Caco-2 (cell line): Measurements from ENCODE around the gene WASF3. TPM values are rescaled to one million over a fixed set of nuclear protein-coding genes. Genes with fewer than 3 reads are reported as not detected.

ENCODE experiments used
- BruUV-seq: library from RNA; stranded (reverse); fragments of 400-500 nt; replicated peaks from 2 replicates; lab custom pipeline; 2021; lab: Mats Ljungman, UMichigan
- CTCF ChIA-PET: fragments of 300-600 bp; sonication (Branson Sonifier 250); formaldehyde crosslinking; loops from one replicate; lab custom pipeline; 2022; ENCODE audit warnings: antibody characterized with exemption; lab: Charles Lee
- POLR2A ChIA-PET: fragments of 300-600 bp; sonication (Branson Sonifier 250); formaldehyde crosslinking; loops from one replicate; lab custom pipeline; 2022; ENCODE audit warnings: antibody characterized with exemption; lab: Charles Lee
- DNase-seq, 2 experiments: peaks; one replicate each; pipeline versions ENCODE4 v3.0.0 to v3.0.0-alpha.2; 2020 to 2022
- H3K27me3 ChIP-seq: replicated peaks from 2 replicates; pipeline ENCODE4 v1.6.0; 2011; ENCODE audit warnings: low read length; ENCODE audit not compliant: control insufficient read depth, insufficient read depth
- H3K36me3 ChIP-seq: 2 replicates; pipeline ENCODE4 v1.5.1; 2011; ENCODE audit warnings: low read length; ENCODE audit not compliant: control insufficient read depth, insufficient read depth
- H3K4me1 ChIP-seq: fragments of 250-450 bp; sonication (Bioruptor Pico); 2 replicates; pipeline ENCODE4 v1.5.1; 2020; ENCODE audit warnings: mild to moderate bottlenecking
- H3K4me3 ChIP-seq: 2 replicates; pipeline ENCODE4 v1.5.1; 2011; ENCODE audit warnings: low read depth, mild to moderate bottlenecking, control low read depth, low read length
- H3K9me3 ChIP-seq: fragments of 250-450 bp; sonication (Bioruptor Pico); 2 replicates; pipeline ENCODE4 v1.5.1; 2020; ENCODE audit warnings: mild to moderate bottlenecking, moderate library complexity
- H3K27ac Mint-ChIP-seq: one replicate; pipeline ENCODE4 v1.8.0; 2022; ENCODE audit warnings: mixed read lengths; ENCODE audit not compliant: unreplicated experiment
- H3K27me3 Mint-ChIP-seq: one replicate; pipeline ENCODE4 v1.8.0; 2022; ENCODE audit warnings: mixed read lengths; ENCODE audit not compliant: insufficient read depth, unreplicated experiment
- H3K36me3 Mint-ChIP-seq: one replicate; pipeline ENCODE4 v1.8.0; 2022; ENCODE audit warnings: mild to moderate bottlenecking, mixed read lengths; ENCODE audit not compliant: insufficient read depth, unreplicated experiment
- H3K4me1 Mint-ChIP-seq: one replicate; pipeline ENCODE4 v1.8.0; 2022; ENCODE audit warnings: low read depth, mixed read lengths; ENCODE audit not compliant: unreplicated experiment
- H3K4me3 Mint-ChIP-seq: one replicate; pipeline ENCODE4 v1.8.0; 2022; ENCODE audit warnings: mild to moderate bottlenecking, moderate library complexity, mixed read lengths; ENCODE audit not compliant: unreplicated experiment
- H3K9me3 Mint-ChIP-seq: one replicate; pipeline ENCODE4 v1.8.0; 2022; ENCODE audit warnings: mixed read lengths; ENCODE audit not compliant: unreplicated experiment
- intact Hi-C: fragments of 100-400 bp; cut with micrococcal nuclease; formaldehyde crosslinking; loops from one replicate; pipeline ENCODE4 v1.10.0; 2022; ENCODE audit not compliant: unreplicated experiment
- total RNA-seq: library from RNA; stranded (reverse); gene quantifications from 2 replicates; pipeline ENCODE4 v1.2.3, GENCODE V29; 2022
- TF ChIP-seq, protein P1 (sequence below), 2 experiments: fragments of 200-600 bp in 1 of 2; IDR thresholded peaks; 1 replicate in 1 of 2; 2 replicates in 1 of 2; pipeline versions ENCODE4 v1.5.1 to v1.8.0; 2011 to 2022; ENCODE audit warnings: antibody characterized with exemption in 1 of 2, control low read depth in 1 of 2, inconsistent platforms in 1 of 2, low read depth in 1 of 2, low read length in 1 of 2, mild to moderate bottlenecking in 1 of 2, moderate library complexity in 1 of 2; ENCODE audit not compliant: insufficient read depth in 1 of 2, severe bottlenecking in 1 of 2, unreplicated experiment in 1 of 2

Gene WASF3
- total RNA-seq, 1 experiment from 2014 or later, result not detected

DNA sequence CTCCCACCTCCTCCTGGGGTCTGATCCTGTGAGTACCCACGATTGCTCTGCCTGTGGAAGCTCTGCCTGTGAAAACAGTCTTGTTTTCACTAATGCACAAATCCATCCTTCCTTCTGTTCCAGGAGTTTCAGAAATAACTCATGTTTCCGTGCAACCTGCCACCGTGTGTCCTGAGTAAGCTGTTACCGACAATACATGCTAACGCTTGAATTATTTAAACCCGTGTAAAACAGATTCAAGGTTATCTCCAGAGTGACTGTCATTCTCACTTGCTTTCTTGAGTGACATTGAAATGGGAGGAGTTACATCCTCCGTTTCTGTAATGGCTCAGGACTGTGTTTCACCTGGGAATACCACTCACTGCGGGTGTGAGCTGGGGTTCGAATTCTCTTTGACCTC, 178.2 kb downstream of the WASF3 start:
- POLR2A ChIA-PET, result interaction anchor here (0.5 kb wide), 1 partner anchor 14 kb away, joined by 6 read pairs; no protein-coding TSS in a partner anchor

More for the DNA sequence above, 178.2 kb downstream of the WASF3 start:
- CTCF ChIA-PET, result no interaction called here
- Mint-ChIP-seq H3K4me1 (no peaks in the 10 kb centered on the region), H3K27ac (no peak overlapping the region), H3K9me3 (peaks cover 12% of the 10 kb centered on the region), H3K27me3 (peaks cover 27% of the 10 kb centered on the region), H3K4me3 (no peak overlapping the region), H3K36me3 (no peaks in the 10 kb centered on the region)
- no peak for DNase-seq
- H3K36me3 ChIP-seq, result no peaks in the 10 kb centered on the region
- H3K9me3 ChIP-seq, result peaks cover 16% of the 10 kb centered on the region; the same call in 1 of the 2 replicates
- H3K4me1 ChIP-seq, result no peaks in the 10 kb centered on the region
- intact Hi-C loops, result no loop called here
- TF ChIP-seq, protein P1, sequence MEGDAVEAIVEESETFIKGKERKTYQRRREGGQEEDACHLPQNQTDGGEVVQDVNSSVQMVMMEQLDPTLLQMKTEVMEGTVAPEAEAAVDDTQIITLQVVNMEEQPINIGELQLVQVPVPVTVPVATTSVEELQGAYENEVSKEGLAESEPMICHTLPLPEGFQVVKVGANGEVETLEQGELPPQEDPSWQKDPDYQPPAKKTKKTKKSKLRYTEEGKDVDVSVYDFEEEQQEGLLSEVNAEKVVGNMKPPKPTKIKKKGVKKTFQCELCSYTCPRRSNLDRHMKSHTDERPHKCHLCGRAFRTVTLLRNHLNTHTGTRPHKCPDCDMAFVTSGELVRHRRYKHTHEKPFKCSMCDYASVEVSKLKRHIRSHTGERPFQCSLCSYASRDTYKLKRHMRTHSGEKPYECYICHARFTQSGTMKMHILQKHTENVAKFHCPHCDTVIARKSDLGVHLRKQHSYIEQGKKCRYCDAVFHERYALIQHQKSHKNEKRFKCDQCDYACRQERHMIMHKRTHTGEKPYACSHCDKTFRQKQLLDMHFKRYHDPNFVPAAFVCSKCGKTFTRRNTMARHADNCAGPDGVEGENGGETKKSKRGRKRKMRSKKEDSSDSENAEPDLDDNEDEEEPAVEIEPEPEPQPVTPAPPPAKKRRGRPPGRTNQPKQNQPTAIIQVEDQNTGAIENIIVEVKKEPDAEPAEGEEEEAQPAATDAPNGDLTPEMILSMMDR (IDR thresholded peaks at IDR 0.05; ENCODE audit: insufficient read depth in 1 of 2, low read depth in 1 of 2, low read length in 1 of 2, severe bottlenecking in 1 of 2, unreplicated experiment in 1 of 2), result no peak
- peaks cover 2% of the 10 kb centered on the region; the same call in 1 of the 2 replicates for H3K27me3 ChIP-seq
- no TSS peak for BruUV-seq
- H3K4me3 ChIP-seq, result no peak overlapping the region

Other genes starting within 250 kb of the WASF3 start
- gene GPR12, start 203.1 kb downstream of the WASF3 start, total RNA-seq, result not detected in 2 replicates